Naive thymus-derived CD8-positive, alpha-beta T cell (primary cell): ENCODE results near the gene NDUFB7. TPM values are rescaled to one million over a fixed set of nuclear protein-coding genes. Genes with fewer than 3 reads are reported as not detected.

ENCODE experiments used
- ATAC-seq, 2 donors: fragments of 150-1000 bp; cut with Tn5 transposase in 1 of 2; sonication (Bioruptor Pico), chemical (Tn5 transposase) in 1 of 2; 1 replicate in 1 of 2; 2 replicates in 1 of 2; pipeline ENCODE4 v1.10.0; 2021; ENCODE audit warnings: mild to moderate bottlenecking in 2 of 2, moderate library complexity in 2 of 2
- POLR2A ChIA-PET: fragments of 350-600 bp; sonication (Branson Sonifier 250); formaldehyde crosslinking; loops from one replicate; lab custom pipeline; 2021; ENCODE audit warnings: antibody characterized with exemption; lab: Charles Lee
- DNase-seq, 10 donors: peaks; one replicate each; pipeline versions ENCODE4 v3.0.0 to v3.0.0-alpha.2; 2020 to 2022
- H3K27ac Mint-ChIP-seq, 10 donors: one replicate each; pipeline ENCODE4 v1.8.0; 2020 to 2022; ENCODE audit warnings: mild to moderate bottlenecking in 10 of 10, mixed read lengths in 10 of 10, moderate library complexity in 4 of 10, inconsistent platforms in 1 of 10
- H3K27me3 Mint-ChIP-seq, 5 donors: one replicate each; pipeline ENCODE4 v1.8.0; 2021 to 2022; ENCODE audit warnings: mixed read lengths in 5 of 5
- H3K36me3 Mint-ChIP-seq, 3 donors: one replicate each; pipeline ENCODE4 v1.8.0; 2020 to 2022; ENCODE audit warnings: mixed read lengths in 3 of 3, mild to moderate bottlenecking in 2 of 3, inconsistent platforms in 1 of 3
- H3K4me1 Mint-ChIP-seq, 4 donors: one replicate each; pipeline ENCODE4 v1.8.0; 2021 to 2022; ENCODE audit warnings: mixed read lengths in 4 of 4
- H3K4me3 Mint-ChIP-seq, 10 donors: one replicate each; pipeline ENCODE4 v1.8.0; 2020 to 2022; ENCODE audit warnings: mild to moderate bottlenecking in 10 of 10, mixed read lengths in 10 of 10, moderate library complexity in 6 of 10, inconsistent platforms in 1 of 10
- H3K9me3 Mint-ChIP-seq, 9 donors: one replicate each; pipeline ENCODE4 v1.8.0; 2020 to 2022; ENCODE audit warnings: mixed read lengths in 9 of 9, mild to moderate bottlenecking in 3 of 9, inconsistent platforms in 1 of 9, moderate library complexity in 1 of 9
- microRNA-seq: library from miRNA; unstranded; fragments of <30 nt; microRNA quantifications from one replicate; pipeline ENCODE4 v1.2.0, GENCODE V29; 2022; ENCODE audit warnings: borderline microRNAs expressed
- polyA plus RNA-seq, 3 donors: library from polyadenylated mRNA; unstranded; fragments of 300-500 nt; fragmentation: Illumina TruSeq; gene quantifications; one replicate each; pipeline ENCODE4 v1.2.3, GENCODE V29; 2021
- total RNA-seq, 8 experiments: library from RNA in 2 of 8; stranded (reverse) in 2 of 8; gene quantifications; one replicate each; pipeline ENCODE4 v1.2.3 and lab custom pipeline; 2021 to 2026

NDUFB7 gene
- total and polyA plus RNA-seq, 5 experiments from 2014 or later, result 61.6 to 236 (median 209) TPM

DNA sequence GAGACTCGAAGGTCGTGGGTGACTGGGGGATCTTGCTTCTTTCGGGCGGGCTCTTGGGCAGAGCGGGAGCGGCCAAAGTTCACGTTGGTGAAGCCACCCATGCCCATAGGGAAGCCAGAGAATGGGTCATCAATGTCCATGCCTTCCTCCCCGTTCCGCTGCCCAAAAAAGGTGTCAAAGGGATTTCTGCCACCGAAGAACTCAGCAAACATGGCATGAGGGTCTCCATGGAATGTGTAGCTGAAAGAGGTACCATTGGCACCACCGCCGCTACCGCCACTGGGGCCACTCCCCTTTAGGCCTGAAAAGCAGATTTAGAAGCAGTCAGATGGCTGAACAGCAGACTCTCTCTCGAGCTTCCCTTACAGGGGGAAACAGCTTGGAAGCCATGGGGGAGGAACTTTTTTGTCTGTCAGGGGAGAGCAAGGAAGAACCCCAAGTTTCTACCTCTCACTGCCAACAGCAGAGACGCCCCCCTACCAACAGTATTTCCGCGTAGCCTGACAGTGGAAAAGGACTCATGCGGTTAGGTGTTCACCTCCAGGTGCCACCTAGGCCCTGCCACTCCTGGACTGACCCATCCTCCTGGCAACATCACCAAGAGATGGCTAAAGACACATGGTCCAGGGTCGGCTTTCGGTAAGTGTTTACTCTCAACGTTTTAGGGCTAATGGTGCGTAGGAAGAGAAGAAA, 55.0 kb downstream of the NDUFB7 start:
- Mint-ChIP-seq H3K4me1 (peaks cover 37 to 69% (median 67%) of the 10 kb centered on the region in 4 donors), H3K36me3 (peaks cover 11 to 48% (median 25%) of the 10 kb centered on the region in 3 donors), H3K27me3 (no peaks in the 10 kb centered on the region), H3K9me3 (peaks cover 0 to 3% (median 0%) of the 10 kb centered on the region in 9 donors), H3K4me3 (peak overlapping the region; percentile 92 to 98 (median 94)), H3K27ac (peak overlapping the region; percentile 89 to 97 (median 94))
- DNase-seq (peak in 4 of 10 donors; percentile 31 to 51 (median 44)), ATAC-seq (no peak)
- POLR2A ChIA-PET, result interaction anchor here (0.6 to 13.2 kb wide), 26 partner anchors 9 to 631 kb away, joined by 3 to 609 read pairs (median 5); partner anchors contain the start of genes ASF1B, GIPC1, NDUFB7 and PTGER1

Small RNAs within 50 kb of the gene (microRNA-seq; reads per million reads assigned to microRNA genes)
- 1.4 reads per million for gene MIR639

Other genes with a start within 250 kb of the NDUFB7 start
- gene ADGRE5, start 190.6 kb downstream of the NDUFB7 start, total RNA-seq, result 100 to 1,000 TPM; 112 to 116 TPM
- gene ADGRE5, start 190.6 kb downstream of the NDUFB7 start, polyA plus RNA-seq, result 100 to 1,000 TPM; 122 to 164 (median 158) TPM
- gene DDX39A, start 152.7 kb downstream of the NDUFB7 start, total RNA-seq, result 100 to 1,000 TPM; 158 to 165 TPM
- gene DDX39A, start 152.7 kb downstream of the NDUFB7 start, polyA plus RNA-seq, result 100 to 1,000 TPM in 2 of 3 donors, 10 to 100 TPM in 1; 96.0 to 136 (median 106) TPM
- gene PKN1, start 138.8 kb downstream of the NDUFB7 start, total RNA-seq, result 100 to 1,000 TPM; 188 to 200 TPM
- gene PKN1, start 138.8 kb downstream of the NDUFB7 start, polyA plus RNA-seq, result 10 to 100 TPM; 45.5 to 96.6 (median 56.8) TPM
- gene PTGER1, start 96.7 kb downstream of the NDUFB7 start, total RNA-seq, result not detected
- not detected for gene PTGER1, start 96.7 kb downstream of the NDUFB7 start, polyA plus RNA-seq
- 10 to 100 TPM; 19.9 to 23.0 TPM for gene GIPC1, start 75.9 kb downstream of the NDUFB7 start, total RNA-seq
- gene GIPC1, start 75.9 kb downstream of the NDUFB7 start, polyA plus RNA-seq, result 10 to 100 TPM; 32.2 to 35.0 (median 33.5) TPM
- 100 to 1,000 TPM; 165 to 171 TPM for gene DNAJB1, start 53.7 kb downstream of the NDUFB7 start, total RNA-seq
- 100 to 1,000 TPM; 205 to 348 (median 344) TPM for gene DNAJB1, start 53.7 kb downstream of the NDUFB7 start, polyA plus RNA-seq
- gene TECR, start 42.5 kb downstream of the NDUFB7 start, total RNA-seq, result 100 to 1,000 TPM; 179 to 182 TPM
- gene TECR, start 42.5 kb downstream of the NDUFB7 start, polyA plus RNA-seq, result 100 to 1,000 TPM; 193 to 300 (median 261) TPM
- gene CLEC17A, start 11.0 kb upstream of the NDUFB7 start, total RNA-seq, result 1 to 10 TPM; 4.0 to 4.3 TPM
- not detected for gene CLEC17A, start 11.0 kb upstream of the NDUFB7 start, polyA plus RNA-seq
- not detected for gene ADGRE3, start 102.8 kb upstream of the NDUFB7 start, total RNA-seq
- gene ADGRE3, start 102.8 kb upstream of the NDUFB7 start, polyA plus RNA-seq, result not detected
- 10 to 100 TPM; 36.3 to 41.5 TPM for gene ZNF333, start 118.0 kb upstream of the NDUFB7 start, total RNA-seq
- 1 to 10 TPM; 7.6 to 8.1 (median 7.8) TPM for gene ZNF333, start 118.0 kb upstream of the NDUFB7 start, polyA plus RNA-seq
- gene ADGRE2, start 206.5 kb upstream of the NDUFB7 start, total RNA-seq, result not detected
- not detected for gene ADGRE2, start 206.5 kb upstream of the NDUFB7 start, polyA plus RNA-seq